WTC11 (cell line): ENCODE results near the gene HYCC2. TPM values are rescaled to one million over a fixed set of nuclear protein-coding genes. Genes with fewer than 3 reads are reported as not detected.

Experiments used
- TCF7 ChIP-seq: sonication (generic); formaldehyde crosslinking; IDR thresholded peaks from 2 replicates; pipeline ENCODE4 v1.8.0; 2022; ENCODE audit warnings: mild to moderate bottlenecking, low read depth, missing genetic modification reagents, moderate library complexity
- ZBTB21 ChIP-seq: sonication (generic); formaldehyde crosslinking; IDR thresholded peaks from 2 replicates; pipeline ENCODE4 v1.8.1; 2023; ENCODE audit warnings: mild to moderate bottlenecking, missing genetic modification reagents, borderline replicate concordance
- ZNF121 ChIP-seq: sonication (generic); formaldehyde crosslinking; IDR thresholded peaks from 2 replicates; pipeline ENCODE4 v1.8.0; 2023; ENCODE audit warnings: missing genetic modification reagents
- total RNA-seq: library from RNA; stranded (reverse); gene quantifications from 3 replicates; pipeline ENCODE4 v1.2.3, GENCODE V29; 2021
- TF ChIP-seq, protein P1 (sequence below): sonication (generic); formaldehyde crosslinking; IDR thresholded peaks from 2 replicates; pipeline ENCODE4 v1.8.1; 2023; ENCODE audit warnings: mild to moderate bottlenecking, missing genetic modification reagents, borderline replicate concordance

Gene HYCC2
- total RNA-seq, 1 experiment from 2014 or later = 10.4 TPM

DNA sequence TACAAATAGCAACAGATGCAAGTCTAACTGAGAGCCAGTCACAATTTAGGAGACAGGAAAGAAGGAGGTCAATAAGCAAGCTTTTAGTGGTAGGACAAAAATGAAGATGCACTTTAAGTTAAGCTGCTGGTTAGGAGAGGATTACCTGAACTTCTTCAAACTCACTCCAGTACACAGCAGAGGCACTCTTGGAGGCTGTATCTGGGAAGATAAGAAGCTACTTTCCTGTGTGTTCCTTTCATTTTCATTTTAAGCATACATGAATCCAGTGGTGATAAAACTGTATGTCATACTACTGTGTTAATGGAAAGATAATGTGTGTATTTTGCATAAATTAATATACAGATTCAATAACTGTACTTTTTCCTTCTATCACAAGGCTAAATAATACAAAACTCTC is 49.6 kb downstream of the HYCC2 start (continued):
- TF ChIP-seq TCF7 (no peak), ZNF121 (CRISPR knock-in tag) (no peak), ZBTB21 (CRISPR knock-in tag) (no peak)
- TF ChIP-seq, protein P1, sequence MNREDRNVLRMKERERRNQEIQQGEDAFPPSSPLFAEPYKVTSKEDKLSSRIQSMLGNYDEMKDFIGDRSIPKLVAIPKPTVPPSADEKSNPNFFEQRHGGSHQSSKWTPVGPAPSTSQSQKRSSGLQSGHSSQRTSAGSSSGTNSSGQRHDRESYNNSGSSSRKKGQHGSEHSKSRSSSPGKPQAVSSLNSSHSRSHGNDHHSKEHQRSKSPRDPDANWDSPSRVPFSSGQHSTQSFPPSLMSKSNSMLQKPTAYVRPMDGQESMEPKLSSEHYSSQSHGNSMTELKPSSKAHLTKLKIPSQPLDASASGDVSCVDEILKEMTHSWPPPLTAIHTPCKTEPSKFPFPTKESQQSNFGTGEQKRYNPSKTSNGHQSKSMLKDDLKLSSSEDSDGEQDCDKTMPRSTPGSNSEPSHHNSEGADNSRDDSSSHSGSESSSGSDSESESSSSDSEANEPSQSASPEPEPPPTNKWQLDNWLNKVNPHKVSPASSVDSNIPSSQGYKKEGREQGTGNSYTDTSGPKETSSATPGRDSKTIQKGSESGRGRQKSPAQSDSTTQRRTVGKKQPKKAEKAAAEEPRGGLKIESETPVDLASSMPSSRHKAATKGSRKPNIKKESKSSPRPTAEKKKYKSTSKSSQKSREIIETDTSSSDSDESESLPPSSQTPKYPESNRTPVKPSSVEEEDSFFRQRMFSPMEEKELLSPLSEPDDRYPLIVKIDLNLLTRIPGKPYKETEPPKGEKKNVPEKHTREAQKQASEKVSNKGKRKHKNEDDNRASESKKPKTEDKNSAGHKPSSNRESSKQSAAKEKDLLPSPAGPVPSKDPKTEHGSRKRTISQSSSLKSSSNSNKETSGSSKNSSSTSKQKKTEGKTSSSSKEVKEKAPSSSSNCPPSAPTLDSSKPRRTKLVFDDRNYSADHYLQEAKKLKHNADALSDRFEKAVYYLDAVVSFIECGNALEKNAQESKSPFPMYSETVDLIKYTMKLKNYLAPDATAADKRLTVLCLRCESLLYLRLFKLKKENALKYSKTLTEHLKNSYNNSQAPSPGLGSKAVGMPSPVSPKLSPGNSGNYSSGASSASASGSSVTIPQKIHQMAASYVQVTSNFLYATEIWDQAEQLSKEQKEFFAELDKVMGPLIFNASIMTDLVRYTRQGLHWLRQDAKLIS = no peak

Other genes starting within 250 kb of the HYCC2 start
- 25.5 to 29.5 TPM (median 25.7 TPM) in 3 replicates for gene CLK1, start 207.0 kb downstream of the HYCC2 start, total RNA-seq
- gene PPIL3, start 182.6 kb downstream of the HYCC2 start, total RNA-seq = 39.3 to 51.8 TPM (median 49.9 TPM) in 3 replicates
- gene NIF3L1, start 182.3 kb downstream of the HYCC2 start, total RNA-seq = 49.1 to 51.2 TPM (median 50.6 TPM) in 3 replicates
- 54.9 to 57.9 TPM (median 56.0 TPM) in 3 replicates for gene ORC2, start 108.0 kb downstream of the HYCC2 start, total RNA-seq
- 65.5 to 70.9 TPM (median 66.8 TPM) in 3 replicates for gene NDUFB3, start 330 bp upstream of the HYCC2 start, total RNA-seq
- 18.2 to 21.5 TPM (median 19.9 TPM) in 3 replicates for gene CFLAR, start 44.5 kb upstream of the HYCC2 start, total RNA-seq
- gene CASP10, start 111.5 kb upstream of the HYCC2 start, total RNA-seq = 2.8 to 2.9 TPM (median 2.8 TPM) in 3 replicates
- 3.3 to 4.8 TPM (median 4.4 TPM) in 3 replicates for gene CASP8, start 188.9 kb upstream of the HYCC2 start, total RNA-seq